PC-9 (cell line): ENCODE data around the gene LRRK1. TPM values are rescaled to one million over a fixed set of nuclear protein-coding genes. Genes with fewer than 3 reads are reported as not detected.

ENCODE experiments used
- BruUV-seq: library from RNA; stranded (reverse); fragments of 400-500 nt; replicated peaks from 2 replicates; lab custom pipeline; 2021; lab: Mats Ljungman, UMichigan
- CTCF ChIA-PET: fragments of 300-600 bp; sonication (Branson Sonifier 250); formaldehyde crosslinking; loops from one replicate; lab custom pipeline; 2022; ENCODE audit warnings: antibody characterized with exemption; lab: Charles Lee
- POLR2A ChIA-PET: fragments of 300-600 bp; sonication (Branson Sonifier 250); formaldehyde crosslinking; loops from one replicate; lab custom pipeline; 2022; ENCODE audit warnings: antibody characterized with exemption; ENCODE audit not compliant: unreplicated experiment; lab: Charles Lee
- DNase-seq, 2 experiments: peaks; one replicate each; pipeline versions ENCODE4 v3.0.0 to v3.0.0-alpha.2; 2015 to 2022; ENCODE audit warnings: mixed read lengths in 1 of 2
- H2AFZ ChIP-seq: fragments of 200-600 bp; sonication (generic); 2 replicates; pipeline ENCODE4 v1.8.1; 2017; ENCODE audit warnings: antibody characterized with exemption
- H3F3A ChIP-seq: fragments of 200-600 bp; sonication (generic); 2 replicates; pipeline ENCODE4 v1.8.1; 2017; ENCODE audit warnings: antibody characterized with exemption, mild to moderate bottlenecking, low read depth; ENCODE audit not compliant: insufficient read depth
- H3K27ac ChIP-seq: fragments of 200-600 bp; sonication (generic); 2 replicates; pipeline ENCODE4 v1.6.1; 2016; ENCODE audit warnings: mixed run types
- H3K27me3 ChIP-seq: fragments of 200-600 bp; sonication (generic); 2 replicates; pipeline ENCODE4 v1.6.1; 2016; ENCODE audit warnings: low read depth, mixed run types; ENCODE audit not compliant: insufficient read depth
- H3K36me3 ChIP-seq: fragments of 200-600 bp; sonication (generic); 2 replicates; pipeline ENCODE4 v1.6.1; 2016; ENCODE audit warnings: low read depth, mixed run types
- H3K4me1 ChIP-seq: fragments of 200-600 bp; sonication (generic); replicated peaks from 2 replicates; pipeline ENCODE4 v1.6.1; 2016; ENCODE audit warnings: mixed run types; ENCODE audit not compliant: insufficient read depth
- H3K4me2 ChIP-seq: fragments of 200-600 bp; sonication (generic); 2 replicates; pipeline ENCODE4 v1.6.1; 2017; ENCODE audit warnings: mixed run types
- H3K4me3 ChIP-seq: fragments of 200-600 bp; sonication (generic); 2 replicates; pipeline ENCODE4 v1.6.1; 2016; ENCODE audit warnings: mixed run types
- H3K79me2 ChIP-seq: fragments of 200-600 bp; sonication (generic); 2 replicates; pipeline ENCODE4 v1.6.1; 2017; ENCODE audit warnings: low read depth, mixed run types
- H3K9me2 ChIP-seq: fragments of 200-600 bp; sonication (generic); 2 replicates; pipeline ENCODE4 v1.8.1; 2017; ENCODE audit warnings: mild to moderate bottlenecking; ENCODE audit not compliant: insufficient read depth
- H3K9me3 ChIP-seq: fragments of 200-600 bp; sonication (generic); 2 replicates; pipeline ENCODE4 v1.8.1; 2016; ENCODE audit warnings: low read depth; ENCODE audit not compliant: insufficient read depth
- H4K20me1 ChIP-seq: fragments of 200-600 bp; sonication (generic); 2 replicates; pipeline ENCODE4 v1.8.1; 2017; ENCODE audit not compliant: insufficient read depth
- CTCF ChIP-seq: fragments of 200-600 bp; sonication (generic); conservative IDR thresholded peaks from 2 replicates; pipeline ENCODE4 v1.6.1; 2017; ENCODE audit warnings: mixed run types, antibody characterized with exemption, mild to moderate bottlenecking, moderate library complexity
- EZH2 ChIP-seq: fragments of 200-600 bp; sonication (generic); IDR thresholded peaks from 2 replicates; pipeline ENCODE4 v1.8.0; 2017; ENCODE audit warnings: antibody characterized with exemption, low read depth
- intact Hi-C: fragments of 100-400 bp; cut with micrococcal nuclease; formaldehyde crosslinking; loops from one replicate; pipeline ENCODE4 v1.10.0; 2022; ENCODE audit not compliant: unreplicated experiment
- total RNA-seq: library from RNA; stranded (reverse); gene quantifications from 2 replicates; pipeline ENCODE4 v1.2.3, GENCODE V29; 2021

LRRK1 gene
- total RNA-seq, 1 experiment from 2014 or later: 15.7 TPM

GRCh38 chr15:101026656-101027272 lies 107.6 kb downstream of the LRRK1 start:
- Histone ChIP-seq H3K36me3 (no peaks in the 10 kb centered on the region), H3K9me3 (no peaks in the 10 kb centered on the region), H3K27ac (no peak overlapping the region), H2AFZ (no peak overlapping the region), H3K4me3 (no peak overlapping the region), H3K27me3 (no peaks in the 10 kb centered on the region), H3K4me2 (no peak overlapping the region), H3K79me2 (no peaks in the 10 kb centered on the region), H3F3A (no peaks in the 10 kb centered on the region), H3K4me1 (no peaks in the 10 kb centered on the region), H3K9me2 (no peaks in the 10 kb centered on the region), H4K20me1 (no peaks in the 10 kb centered on the region)
- ChIA-PET CTCF (interaction anchor here (1.1 kb wide), 1 partner anchor 403 kb away, joined by 5 read pairs; no protein-coding TSS in a partner anchor), POLR2A (no interaction called here)
- intact Hi-C loops: no loop called here
- TF ChIP-seq CTCF (no peak), EZH2 (no peak)
- BruUV-seq: no TSS peak
- no peak for DNase-seq

- no peak overlapping the region for H3K4me3 ChIP-seq
- CTCF ChIA-PET: no interaction called here
- H3K4me1 ChIP-seq: no peaks in the 10 kb centered on the region
- no peaks in the 10 kb centered on the region for H3K27me3 ChIP-seq
- no peaks in the 10 kb centered on the region for H3K9me3 ChIP-seq
- intact Hi-C loops: no loop called here
- no peak overlapping the region for H3K27ac ChIP-seq
- POLR2A ChIA-PET: no interaction called here
- no peaks in the 10 kb centered on the region for H3K79me2 ChIP-seq
- H3K4me2 ChIP-seq: no peak overlapping the region
- no peak for DNase-seq
- no peaks in the 10 kb centered on the region for H3F3A ChIP-seq
- TF ChIP-seq EZH2 (no peak), CTCF (no peak)
- no peak overlapping the region for H2AFZ ChIP-seq
- no peaks in the 10 kb centered on the region for H3K36me3 ChIP-seq
- H3K9me2 ChIP-seq: no peaks in the 10 kb centered on the region
- H4K20me1 ChIP-seq: no peaks in the 10 kb centered on the region
- BruUV-seq: no TSS peak
These were observed 108.2 kb downstream of the LRRK1 start for GRCh38 chr15:101027273-101027901.

GRCh38 chr15:101027920-101028319 lies 108.8 kb downstream of the LRRK1 start:
- Histone ChIP-seq H3K36me3 (no peaks in the 10 kb centered on the region), H3K4me2 (no peak overlapping the region), H3K9me3 (no peaks in the 10 kb centered on the region), H3F3A (no peaks in the 10 kb centered on the region), H3K4me1 (no peaks in the 10 kb centered on the region), H3K79me2 (no peaks in the 10 kb centered on the region), H3K27ac (no peak overlapping the region), H2AFZ (no peak overlapping the region), H3K4me3 (no peak overlapping the region), H3K9me2 (no peaks in the 10 kb centered on the region), H3K27me3 (no peaks in the 10 kb centered on the region), H4K20me1 (no peaks in the 10 kb centered on the region)
- ChIA-PET CTCF (no interaction called here), POLR2A (no interaction called here)
- DNase-seq: no peak
- TF ChIP-seq CTCF (no peak), EZH2 (no peak)
- intact Hi-C loops: no loop called here
- BruUV-seq: no TSS peak
